GM18499 (cell line): ENCODE results near the gene RER1.

Source experiments
- ATAC-seq: cut with Tn5 transposase; IDR thresholded peaks from one replicate; pipeline ENCODE4 v1.9.1; 2021; ENCODE audit warnings: moderate number of reproducible peaks; ENCODE audit not compliant: insufficient read depth, unreplicated experiment

The RER1 gene

DNA sequence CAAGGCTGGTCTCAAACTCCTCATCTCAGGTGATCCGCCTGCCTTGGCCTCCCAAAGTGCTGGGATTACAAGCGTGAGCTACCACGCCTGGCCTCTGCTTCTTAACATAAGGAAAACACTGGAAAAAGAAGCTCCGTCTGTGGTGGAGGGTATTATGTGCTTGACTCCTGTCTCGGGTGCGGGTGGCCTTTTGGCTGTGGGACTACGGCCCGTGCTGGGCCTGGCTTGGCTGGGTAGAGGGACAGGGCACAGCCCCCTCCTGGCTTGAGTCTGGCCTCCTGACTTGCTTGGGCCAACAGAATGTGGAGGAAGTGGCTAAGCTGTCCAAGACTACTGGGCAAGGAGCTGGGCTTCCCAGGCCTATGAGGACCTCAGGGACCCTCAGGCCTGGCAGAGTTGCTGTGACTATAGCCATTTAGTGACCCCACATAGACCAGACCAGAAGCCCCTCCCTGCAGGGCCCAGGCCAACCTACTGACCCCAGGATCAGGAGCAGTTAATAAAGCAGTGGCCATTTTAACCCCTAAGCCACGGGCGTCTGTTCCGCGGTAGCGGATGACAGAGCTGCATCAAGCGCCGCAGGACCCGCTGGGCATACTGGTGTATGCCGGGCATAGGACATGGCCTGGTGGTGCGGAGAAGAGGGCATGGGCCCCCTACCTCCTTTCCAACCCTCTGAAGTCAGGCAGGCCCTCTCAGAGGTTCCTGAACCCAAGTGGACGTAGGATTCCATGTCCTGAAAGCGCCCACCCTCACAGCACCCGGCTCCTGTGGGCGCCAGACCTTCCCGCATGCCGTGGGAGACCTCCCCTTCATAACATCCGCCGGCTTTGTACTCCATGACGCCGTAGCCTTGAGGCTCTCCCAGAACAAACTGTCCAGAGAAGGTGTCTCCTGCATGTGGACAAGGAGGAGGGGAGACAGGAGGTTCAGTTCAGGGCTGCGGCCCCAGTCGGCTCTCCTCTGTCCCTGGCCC lies 4.7 kb upstream of the RER1 start:
- ATAC-seq, result no peak

DNA sequence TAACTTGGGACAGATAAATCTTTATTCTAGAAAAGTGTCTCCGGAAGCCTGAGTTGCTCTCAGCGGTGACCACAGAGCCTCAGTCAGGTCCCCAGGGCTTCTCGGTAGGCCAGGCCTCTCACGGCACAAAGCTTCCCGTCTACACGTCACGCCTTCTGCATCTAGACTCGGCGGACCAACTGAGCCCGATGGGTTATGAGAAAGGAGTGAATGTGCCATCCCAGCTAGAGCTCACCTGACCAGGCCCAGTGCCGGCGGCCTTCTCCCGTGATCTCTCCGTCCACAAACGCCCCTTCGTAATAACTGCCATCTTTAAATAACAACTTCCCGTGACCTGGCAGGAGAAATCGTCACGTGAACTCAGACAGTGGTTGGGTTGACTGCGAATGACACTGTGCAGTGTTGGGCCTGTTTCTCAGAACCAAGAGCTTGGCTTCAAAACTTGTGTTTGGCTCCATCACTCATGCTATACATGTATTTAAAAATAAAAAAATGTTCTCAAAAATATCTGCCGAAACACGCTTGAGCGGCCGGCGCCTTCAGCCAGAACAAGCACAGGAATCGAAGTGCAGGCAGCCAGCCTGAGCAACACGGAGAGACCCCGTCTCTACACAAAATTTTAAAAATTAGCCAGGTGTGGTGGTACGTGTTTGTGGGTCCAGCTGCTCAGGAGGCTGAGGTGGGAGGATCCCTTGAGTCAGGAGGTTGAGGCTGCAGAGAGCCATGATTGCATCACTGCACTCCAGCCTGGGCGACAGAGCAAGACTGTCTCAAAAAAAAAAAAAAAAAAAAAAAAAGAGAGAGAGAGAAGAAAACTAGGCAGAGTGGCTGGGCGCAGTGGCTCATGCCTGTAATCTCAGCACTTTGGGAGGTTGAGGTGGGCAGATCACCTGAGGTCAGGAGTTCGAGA lies 3.4 kb upstream of the RER1 start:
- no peak for ATAC-seq

DNA sequence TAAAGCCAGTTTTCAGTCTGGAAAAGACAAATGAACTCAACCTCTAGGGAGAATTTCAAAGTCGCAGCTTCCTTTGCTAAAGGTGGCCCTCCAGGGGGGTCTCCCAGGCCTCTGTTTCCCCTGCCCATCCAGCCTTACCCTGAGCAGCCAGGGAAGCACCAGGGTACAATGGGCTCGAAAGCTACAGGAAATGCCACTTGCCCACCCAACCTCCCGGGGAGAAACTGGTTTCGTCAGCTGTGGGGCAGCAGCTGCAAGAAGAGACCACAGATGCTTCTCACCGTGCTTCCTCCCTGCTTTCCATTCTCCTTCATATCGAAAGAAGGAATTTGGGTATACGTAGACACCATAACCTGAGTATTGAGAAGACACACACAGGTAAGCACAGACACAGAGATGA lies 2.0 kb upstream of the RER1 start:
- no peak for ATAC-seq

DNA sequence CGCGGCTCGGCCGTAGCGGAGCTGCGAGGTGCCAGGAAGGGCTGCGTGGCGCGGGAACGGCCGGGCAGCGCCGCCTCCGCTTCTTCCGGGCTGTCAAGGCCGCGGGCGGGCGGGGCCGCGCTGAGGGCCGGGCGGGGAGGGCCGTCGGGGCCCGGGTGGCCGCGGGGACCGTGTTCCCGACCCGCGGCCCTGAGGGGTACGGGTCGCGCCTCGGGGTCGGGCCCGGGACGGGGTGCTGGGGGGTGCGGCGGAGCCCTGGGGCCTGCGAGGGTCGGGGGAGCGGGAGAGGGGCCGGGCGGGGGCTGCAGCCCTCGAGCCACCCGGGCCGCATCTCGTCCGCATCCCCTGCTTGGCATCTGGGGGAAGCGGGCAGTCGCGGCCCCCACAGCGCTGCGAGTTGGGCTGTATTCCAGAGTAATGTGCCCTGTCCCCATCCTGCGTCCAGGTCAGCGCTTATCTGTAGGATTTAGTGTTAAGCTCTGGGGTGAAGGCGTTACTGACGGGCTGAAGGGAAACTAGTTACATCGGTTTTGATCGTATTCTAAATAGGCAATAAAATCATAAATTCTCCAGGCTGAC lies 379 bp downstream of the RER1 start:
- ATAC-seq, result no peak

DNA sequence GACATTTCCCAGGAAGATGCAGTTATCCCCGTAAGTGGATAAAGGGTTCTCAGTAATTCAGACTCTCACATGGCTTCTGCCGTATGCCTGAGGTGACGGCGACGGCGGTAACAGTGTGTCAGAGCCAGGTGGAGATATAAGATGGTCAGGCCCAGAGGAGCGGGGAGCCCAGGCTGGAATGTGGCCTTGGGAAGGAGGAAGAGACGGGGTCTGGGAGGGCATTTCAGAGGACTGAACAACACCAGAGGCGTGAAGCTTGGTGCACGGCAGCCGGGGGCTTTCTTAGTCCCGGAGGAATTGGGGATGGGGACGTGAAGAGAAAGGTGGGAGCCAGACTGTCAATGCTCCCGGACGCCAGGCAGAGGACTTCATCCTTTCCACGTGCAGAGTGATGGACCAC lies 1.0 kb downstream of the RER1 start:
- ATAC-seq, result no peak

DNA sequence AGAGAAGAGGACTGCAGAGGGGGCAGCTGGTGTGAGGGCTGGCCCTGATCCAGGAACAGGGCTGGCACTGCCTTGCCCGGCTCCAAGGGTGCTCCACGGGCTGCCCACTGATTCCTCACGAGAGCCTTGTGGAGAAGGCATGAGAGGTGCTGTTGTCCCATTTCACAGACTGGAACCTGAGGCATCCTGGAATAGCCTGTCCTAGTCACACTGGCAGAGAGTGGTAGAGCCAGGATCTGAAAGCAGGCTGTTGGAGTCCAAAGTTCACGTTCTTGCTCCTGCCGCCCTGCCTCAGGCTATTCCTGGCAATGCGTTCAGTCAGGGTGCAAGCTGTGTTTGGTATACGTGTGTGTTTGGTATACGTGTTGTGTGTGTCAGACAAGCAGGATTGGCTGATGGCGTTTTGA lies 1.8 kb downstream of the RER1 start:
- ATAC-seq, result no peak

DNA sequence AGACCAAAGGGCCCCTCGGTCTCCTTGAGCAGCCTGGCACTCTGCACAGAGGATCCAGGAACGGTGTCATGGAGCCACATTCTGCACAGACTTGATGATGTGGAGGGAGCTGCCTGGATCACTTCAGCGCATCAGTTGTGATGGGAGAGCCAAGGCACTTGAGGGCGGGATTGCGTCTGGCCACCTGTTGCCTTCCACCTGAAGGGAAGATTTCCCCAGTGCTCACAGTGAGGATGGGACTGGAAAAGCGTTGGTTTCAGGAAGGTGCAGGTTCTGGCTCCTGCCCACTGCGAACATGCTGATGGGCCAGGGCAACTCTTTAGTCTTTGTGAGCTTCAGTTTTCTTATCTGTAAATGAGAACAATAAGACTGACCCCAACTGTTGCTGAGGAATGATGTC lies 2.6 kb downstream of the RER1 start:
- no peak for ATAC-seq

DNA sequence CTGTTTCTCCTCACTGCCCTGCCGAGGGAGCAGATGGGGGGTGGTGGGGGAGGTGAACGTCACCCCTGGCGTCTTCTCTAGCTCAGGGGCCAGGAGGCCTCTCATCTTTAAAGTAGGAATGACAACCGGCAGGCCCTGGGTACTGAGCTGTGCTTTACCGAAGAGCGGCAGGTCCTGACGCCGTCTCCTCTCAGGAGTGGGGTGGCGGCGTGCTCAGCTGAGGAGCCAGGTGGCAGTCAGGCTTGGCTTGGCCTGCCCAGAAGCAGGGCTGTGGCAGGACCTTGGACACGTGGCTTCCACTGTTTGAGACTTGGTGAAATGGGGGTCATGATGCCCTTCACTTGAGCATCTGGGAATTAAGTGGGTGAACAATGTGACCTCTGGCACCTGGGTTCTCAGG lies 3.1 kb downstream of the RER1 start:
- no peak for ATAC-seq

DNA sequence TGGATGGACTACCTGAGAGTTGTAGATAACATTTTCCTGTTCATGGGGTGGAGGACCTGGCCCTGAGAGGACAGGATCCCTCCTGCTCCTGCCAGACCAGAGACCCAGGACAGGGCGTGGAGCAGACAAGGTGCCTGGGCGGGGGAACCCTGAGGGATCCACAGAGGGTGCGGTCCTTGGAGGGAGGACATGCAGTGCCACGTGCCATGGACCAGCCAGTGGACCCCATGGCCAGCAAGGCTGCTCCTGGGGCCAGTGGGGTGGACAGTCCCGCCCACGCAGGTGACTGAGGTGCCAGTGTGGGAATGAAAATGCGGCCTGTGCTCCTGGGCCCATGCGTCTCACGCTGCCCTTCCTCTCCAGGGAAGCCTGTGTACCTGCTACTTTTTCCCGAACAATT lies 3.6 kb downstream of the RER1 start:
- no peak for ATAC-seq

DNA sequence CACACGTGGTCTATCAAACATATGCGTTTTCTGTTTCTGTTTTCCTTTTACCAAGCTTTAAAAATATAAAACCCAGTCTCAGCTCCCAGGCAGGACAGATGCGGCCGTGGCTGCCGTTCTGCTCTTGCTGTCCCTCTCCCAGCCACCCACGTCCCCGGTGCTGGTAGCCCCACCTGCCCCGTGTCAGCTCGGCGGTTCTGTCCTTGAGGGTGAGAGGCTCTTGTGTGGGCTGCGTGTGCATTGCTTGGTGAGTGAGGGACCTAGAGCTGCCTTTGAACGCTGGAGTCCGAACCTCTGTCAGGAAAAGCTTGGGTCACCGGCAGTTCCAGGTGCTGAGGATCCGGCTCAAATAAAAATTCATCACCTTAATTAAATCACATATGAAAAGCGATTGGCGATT lies 4.4 kb downstream of the RER1 start:
- no peak for ATAC-seq

DNA sequence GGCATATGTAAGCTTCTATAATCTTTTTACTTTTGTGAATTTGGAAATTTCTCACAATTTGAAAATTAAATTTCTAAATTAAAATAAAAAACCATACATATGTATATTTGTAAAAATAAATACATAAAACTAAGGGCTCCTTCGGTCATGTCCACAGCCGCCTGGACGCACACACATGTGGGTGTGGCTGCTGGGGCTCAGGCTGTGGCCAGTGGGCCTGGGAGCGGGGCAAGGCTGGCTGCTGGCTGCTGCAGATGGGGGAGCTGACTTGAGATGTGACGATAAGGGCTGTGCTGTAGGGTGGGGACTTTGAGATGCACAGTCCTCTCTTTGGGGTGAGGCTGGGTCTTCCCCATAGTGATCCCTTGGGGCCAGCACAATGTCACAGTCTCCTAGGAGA lies 4.8 kb downstream of the RER1 start:
- no peak for ATAC-seq

DNA sequence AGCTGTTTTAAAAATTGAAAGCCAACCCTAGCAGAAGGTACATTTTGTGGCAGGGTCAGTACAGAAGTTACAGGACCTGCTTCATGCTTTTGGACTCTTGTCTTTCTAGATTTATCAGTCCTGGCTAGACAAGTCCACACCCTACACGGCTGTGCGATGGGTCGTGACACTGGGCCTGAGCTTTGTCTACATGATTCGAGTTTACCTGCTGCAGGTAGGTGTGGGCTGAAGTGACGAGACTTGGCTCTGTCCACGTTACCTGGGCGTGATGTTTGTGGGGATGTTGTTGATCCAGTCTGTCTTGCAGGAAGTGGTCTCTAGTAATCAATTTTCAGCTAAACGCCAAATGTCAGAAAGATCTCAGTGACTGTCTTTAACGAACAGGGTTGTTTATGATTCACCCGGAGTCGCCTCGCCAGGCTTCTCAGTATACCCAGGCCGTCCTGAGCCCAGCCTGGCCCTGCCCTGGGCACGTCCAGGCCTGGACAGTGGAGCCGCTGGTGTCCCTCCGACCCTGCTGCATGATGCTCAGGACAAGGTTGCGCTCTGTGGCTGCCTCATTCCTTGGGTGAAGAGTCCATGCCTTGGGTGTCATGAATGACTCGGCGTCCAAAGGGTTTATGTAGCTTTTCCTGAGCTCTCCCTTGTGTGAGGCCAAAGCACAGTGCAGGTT lies 5.5 kb downstream of the RER1 start:
- ATAC-seq, result no peak

DNA sequence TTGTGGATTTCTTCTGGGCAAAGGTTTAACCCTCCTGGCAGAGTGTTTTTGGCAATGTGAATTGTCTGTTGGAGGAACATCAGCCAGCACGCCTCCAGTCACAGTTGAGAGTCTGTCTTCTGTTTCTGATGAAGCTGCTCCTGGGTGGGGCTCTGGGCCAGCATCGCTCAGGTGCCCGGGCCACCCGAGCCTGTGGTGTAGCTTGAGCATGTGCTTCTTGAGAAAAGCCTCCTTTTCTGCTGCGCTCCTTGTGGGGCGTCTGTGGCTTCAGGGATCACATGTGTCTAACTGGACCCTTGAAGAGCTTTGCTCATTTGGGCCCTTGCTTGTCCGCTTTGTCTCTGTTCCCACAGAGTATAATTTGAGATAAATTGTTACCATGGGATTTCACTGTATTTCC lies 7.2 kb downstream of the RER1 start:
- no peak for ATAC-seq

DNA sequence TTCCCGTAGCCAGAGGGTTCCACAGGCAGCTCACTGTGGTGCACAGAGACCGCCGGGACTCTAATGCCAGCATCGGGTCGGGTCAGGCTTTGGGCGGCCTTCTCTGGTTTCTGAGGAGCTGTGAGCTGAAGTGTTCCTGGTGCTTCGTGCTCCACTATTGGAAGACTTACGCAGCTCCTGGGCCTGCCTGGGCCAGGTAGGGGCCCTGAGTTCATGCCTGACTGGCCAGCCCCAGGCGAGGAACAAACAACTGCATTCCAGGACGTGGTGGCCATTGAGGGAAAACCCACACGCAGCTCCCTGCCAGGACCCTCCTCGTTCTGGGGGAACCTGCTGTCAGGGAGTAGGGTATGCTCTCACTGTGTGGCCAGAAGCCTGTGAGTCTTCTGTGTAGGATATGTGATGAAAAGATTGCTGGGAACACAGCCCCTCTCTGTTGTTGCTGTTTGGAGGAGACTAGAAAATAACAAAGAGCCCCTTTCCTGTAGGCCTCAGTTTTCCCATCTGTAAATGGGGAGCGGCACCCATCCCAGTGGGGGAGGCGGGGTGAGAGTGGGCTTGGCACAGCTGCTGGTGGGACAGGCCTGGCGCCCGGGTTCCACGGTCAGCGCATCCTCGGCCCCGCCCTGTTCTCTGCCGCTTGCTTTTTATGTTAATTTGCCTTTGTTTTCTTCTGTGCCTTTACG lies 8.4 kb downstream of the RER1 start:
- ATAC-seq, result no peak

DNA sequence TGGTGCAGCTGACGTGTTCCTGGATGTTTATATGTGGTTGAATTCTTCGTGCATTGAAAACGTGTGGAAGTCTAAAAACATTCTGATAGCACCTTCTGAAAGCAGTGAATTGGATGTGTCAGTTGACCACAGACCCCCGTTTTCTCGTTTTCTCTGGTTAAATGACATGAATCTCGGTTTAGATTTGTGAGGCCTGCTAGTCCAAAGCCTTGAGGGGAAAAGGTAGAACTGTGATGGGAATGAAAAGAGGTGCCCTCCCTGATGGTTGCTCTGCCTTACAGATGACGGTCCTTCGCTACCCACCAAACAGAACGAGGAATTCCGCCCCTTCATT lies 8.9 kb downstream of the RER1 start:
- no peak for ATAC-seq

DNA sequence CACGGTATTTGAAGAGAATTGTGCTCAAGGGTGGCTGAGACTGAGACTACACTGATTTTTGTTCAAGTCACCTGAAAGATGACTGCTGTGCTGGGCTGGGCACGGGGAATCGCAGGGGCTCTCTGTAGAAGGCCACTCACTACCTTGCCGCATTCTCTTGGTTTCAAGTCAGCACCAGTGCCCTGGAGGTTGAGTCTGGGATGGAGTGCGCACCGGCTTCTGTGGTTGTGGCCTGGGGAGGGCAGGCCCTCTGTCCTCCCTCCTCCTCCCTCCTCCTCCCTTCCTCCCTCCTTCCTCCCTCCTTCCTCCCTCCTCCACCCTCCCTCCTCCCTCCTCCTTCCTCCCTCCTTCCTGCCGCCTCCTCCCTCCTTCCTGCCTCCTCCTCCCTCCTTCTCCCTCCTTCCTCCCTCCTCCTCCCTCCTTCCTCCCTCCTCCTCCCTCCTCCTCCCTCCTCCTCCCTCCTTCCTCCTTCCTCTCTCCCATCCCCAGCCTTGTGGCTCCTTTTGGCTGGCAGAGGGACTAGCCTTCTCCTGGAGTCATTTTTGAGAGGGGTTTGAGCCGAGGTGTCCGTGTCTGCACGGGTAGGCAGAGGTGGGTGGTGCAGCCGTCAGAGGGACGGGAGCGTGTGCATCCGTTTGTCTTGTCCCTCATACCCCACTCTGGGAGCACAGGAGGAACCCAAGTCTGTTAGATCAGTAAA lies 9.5 kb downstream of the RER1 start:
- no peak for ATAC-seq

DNA sequence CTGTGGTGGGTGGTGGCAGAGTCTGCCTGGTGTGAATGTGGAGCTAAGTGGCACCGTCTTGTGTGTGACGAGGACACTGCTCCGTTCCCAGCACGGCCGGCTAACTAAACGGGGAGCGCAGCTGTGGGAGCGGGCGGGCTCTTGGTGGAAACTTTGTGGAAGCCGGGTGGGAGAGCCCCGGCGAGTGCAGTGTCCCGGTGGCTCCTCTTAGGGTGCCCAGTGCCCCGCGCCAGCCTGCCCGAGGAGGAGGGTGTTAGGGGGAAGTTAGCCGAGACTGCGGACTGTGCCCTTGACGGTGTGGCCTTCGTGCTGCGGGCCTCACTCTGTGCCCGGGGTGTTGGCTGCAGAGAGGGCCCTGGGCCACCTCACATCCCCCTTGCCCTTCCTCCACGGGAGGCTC lies 10.8 kb downstream of the RER1 start:
- no peak for ATAC-seq

DNA sequence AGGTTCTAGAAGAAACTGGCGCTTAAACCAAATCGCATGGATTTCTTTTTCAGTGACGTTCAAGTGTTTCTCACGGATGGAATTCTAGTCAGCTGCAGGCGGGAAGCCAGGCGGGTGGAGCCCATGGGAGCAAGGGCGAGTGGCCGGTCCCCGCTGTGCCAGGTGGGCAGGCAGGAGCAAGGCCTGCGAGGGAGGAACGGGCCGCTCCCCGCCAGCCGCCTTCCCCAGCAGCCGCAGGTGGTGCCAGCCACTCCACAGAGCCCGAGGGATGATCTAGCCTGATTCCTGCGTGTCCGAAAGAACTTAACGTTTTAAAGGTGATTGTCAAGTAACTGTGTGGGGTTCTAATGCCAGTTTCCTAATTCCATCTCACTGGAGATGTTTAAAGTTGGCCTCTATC lies 11.6 kb downstream of the RER1 start:
- ATAC-seq, result no peak

DNA sequence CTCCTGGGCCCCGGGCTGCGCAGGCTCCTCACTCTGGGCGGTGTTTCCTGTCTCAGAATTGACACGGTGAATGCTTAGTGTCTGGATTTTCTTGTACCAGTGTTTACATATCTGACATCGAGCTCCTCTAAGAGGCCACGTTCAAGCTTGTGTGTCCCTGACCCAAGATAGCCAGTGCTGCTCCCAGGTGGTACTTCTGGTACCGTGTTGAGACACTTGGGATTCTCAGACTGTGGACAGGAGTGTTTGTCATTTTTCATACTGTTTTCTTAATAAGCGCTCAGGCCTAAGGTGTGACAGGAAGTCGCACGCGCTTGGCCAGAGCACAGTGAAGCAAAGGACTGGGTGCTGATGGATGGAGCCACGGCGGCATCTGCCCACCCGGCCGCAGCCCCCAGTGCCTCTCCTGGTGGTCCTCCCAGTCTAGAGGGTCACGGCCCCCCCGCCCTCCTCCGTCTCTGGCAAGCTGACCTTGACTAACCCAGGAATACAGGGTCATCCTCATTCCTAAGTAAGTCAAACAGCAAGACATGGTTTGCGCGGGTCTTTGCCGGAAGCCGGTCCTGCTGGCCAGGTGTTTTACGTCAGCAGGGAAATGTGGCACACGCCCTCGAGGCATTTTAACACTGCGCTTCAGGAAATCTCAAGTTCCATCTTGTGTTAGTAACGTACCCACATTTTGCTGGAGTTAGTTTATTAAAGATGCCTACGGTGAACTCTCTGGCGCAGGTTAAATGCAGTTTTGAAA lies 12.7 kb downstream of the RER1 start:
- no peak for ATAC-seq
